ENCODE results near the gene FASTKD2. TPM values are rescaled to one million over a fixed set of nuclear protein-coding genes. Genes with fewer than 3 reads are reported as not detected.

Gene FASTKD2
- total RNA-seq (10 to 100 TPM; 25.0 to 28.3 TPM), polyA plus RNA-seq (ENCODE audit: insufficient read depth, low read depth, low replicate concordance) (15.5 TPM)
- long read RNA-seq, donor 1, transcript FASTKD2-201 (12 exons, 3,188 nt), result major isoform, 7 of 30 reads
- long read RNA-seq, donor 1, partial matches to known transcripts, result 20 of 30 reads
- long read RNA-seq, donor 1, other reads (novel, unspliced or antisense), result 0 of 30 reads
- long read RNA-seq, donor 2, partial matches to known transcripts, result 10 of 16 reads
- long read RNA-seq, donor 2, other reads (novel, unspliced or antisense), result 0 of 16 reads

DNA sequence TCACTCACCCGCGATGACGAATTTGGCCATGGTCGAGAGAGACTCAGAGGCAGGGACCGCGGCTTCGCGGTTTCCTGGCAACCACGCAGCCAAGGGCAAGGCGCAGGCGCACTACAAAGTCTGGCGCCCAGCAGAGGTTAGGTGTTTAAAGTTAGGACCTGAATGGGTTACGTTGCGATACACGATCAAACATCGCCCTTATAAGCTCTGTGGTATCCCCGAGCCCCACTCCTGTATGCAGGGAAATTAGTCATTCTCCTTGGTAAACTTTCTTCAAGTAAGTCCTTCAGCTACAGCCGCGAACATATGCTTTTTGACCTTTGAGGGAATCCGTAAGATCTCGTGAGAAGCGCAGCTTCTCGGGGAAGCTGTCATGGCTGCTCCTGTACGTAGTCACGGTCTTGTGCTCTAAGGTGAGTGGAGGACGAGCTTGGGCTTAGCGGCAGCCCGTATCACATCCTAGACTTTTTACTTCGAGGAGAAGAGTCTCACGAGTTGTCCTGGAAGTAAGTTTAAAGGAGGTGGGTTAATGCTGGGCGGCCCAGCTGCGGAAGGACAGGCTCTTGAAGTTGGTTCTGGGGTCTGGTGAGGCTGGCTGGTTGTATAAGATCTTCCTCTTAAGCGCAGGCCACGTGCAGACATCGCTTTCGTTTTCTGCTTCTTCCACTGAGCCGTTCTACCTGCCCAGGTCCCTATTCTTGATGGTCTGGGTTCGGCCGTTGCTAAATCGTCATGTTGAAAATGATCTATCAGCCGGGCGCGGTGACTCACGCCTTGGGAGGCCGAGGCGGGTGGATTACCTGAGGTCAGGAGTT lies at the start of gene FASTKD2, which contains the start of gene MDH1B:
FASTKD2 (plus strand) TSS at position 365 of the 815 bp plus-strand sequence. CDS start 1,088 bp downstream, outside the sequence.
MDH1B (minus strand) TSS at position 87 of the 815 bp plus-strand sequence; CDS start at position 30, 57 bp downstream.
- H3K9me3 ChIP-seq, result no peaks in the 10 kb centered on the region
- WGBS, 2 donors, result 0% methylated on average over 34 to 46 of the region's 46 CpGs
- H3K36me3 ChIP-seq (ENCODE audit: low read depth, missing control alignments), result no peaks in the 10 kb centered on the region
- TF ChIP-seq, protein P1, sequence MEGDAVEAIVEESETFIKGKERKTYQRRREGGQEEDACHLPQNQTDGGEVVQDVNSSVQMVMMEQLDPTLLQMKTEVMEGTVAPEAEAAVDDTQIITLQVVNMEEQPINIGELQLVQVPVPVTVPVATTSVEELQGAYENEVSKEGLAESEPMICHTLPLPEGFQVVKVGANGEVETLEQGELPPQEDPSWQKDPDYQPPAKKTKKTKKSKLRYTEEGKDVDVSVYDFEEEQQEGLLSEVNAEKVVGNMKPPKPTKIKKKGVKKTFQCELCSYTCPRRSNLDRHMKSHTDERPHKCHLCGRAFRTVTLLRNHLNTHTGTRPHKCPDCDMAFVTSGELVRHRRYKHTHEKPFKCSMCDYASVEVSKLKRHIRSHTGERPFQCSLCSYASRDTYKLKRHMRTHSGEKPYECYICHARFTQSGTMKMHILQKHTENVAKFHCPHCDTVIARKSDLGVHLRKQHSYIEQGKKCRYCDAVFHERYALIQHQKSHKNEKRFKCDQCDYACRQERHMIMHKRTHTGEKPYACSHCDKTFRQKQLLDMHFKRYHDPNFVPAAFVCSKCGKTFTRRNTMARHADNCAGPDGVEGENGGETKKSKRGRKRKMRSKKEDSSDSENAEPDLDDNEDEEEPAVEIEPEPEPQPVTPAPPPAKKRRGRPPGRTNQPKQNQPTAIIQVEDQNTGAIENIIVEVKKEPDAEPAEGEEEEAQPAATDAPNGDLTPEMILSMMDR (IDR thresholded peaks at IDR 0.05), result peak in 1 of 3 experiments; percentile 18
- TF ChIP-seq POLR2A (IDR thresholded peaks at IDR 0.05), result no peak
- peak; percentile 90 for DNase-seq
- intact Hi-C loops (cut with DNase I; ENCODE audit: low total_unique reads), result no loop called here
- H3K27me3 ChIP-seq, result no peaks in the 10 kb centered on the region
- peak within 1 kb of the TSS; percentile 90 to 91 for H3K27ac ChIP-seq
- H3K4me1 ChIP-seq, result peaks cover 11% of the 10 kb centered on the region
- peak within 1 kb of the TSS; percentile 83 to 95 for H3K4me3 ChIP-seq

DNA sequence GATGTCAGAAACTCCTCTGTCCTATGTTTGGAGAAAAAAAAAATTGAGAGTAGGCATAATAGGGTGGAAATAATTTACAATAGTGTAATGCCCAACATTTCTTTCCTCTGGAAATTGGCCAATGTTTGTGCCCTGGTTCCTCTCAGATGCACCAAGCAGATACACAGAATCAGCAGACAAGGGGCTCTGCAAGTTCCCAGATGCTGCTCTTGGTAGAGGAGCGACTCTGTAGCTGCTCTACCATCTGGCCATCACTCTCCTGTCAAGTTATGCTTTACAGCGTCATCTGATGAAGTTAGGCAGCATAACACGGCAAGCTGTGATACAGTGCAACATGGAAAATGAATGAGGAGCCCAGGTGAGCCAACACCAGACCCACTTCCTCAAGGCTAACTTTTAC lies 48.8 kb upstream of the FASTKD2 start:
- DNase-seq, result no peak
- H3K4me3 ChIP-seq, result no peak overlapping the region
- WGBS, 2 donors, result 79 to 97% methylated on average over 3 of the region's 3 CpGs
- no peaks in the 10 kb centered on the region for H3K4me1 ChIP-seq
- H3K36me3 ChIP-seq (ENCODE audit: low read depth, missing control alignments), result no peaks in the 10 kb centered on the region
- H3K27ac ChIP-seq, result no peak overlapping the region
- no peak for TF ChIP-seq POLR2A (IDR thresholded peaks at IDR 0.05)
- TF ChIP-seq, protein P1 (IDR thresholded peaks at IDR 0.05), result no peak
- intact Hi-C loops (cut with DNase I; ENCODE audit: low total_unique reads), result no loop called here
- H3K27me3 ChIP-seq, result no peaks in the 10 kb centered on the region
- no peaks in the 10 kb centered on the region for H3K9me3 ChIP-seq

DNA sequence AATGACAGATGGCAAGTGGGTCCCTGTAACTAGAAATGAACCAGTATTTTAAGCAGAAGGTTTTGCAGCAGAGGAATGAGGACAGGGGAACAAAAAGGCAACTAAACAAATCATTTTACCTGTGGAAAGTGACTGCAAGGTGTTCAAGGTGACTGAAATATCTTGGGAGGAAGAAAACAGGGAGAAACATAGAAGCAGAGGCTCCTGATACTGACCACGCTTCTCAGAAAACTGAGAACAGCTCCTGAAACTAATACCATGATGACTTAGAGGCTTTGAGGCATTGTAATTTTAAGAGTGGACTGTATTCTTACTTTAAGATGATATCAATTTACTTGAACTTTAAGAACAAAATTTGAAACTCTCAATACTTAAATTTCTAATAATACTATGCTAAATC lies 47.1 kb upstream of the FASTKD2 start, which contains the start of gene DYTN:
DYTN (minus strand) TSS at position 101 of the 400 bp plus-strand sequence. CDS start 117 bp downstream, outside the sequence.
- intact Hi-C loops (cut with DNase I; ENCODE audit: low total_unique reads), result no loop called here
- Histone ChIP-seq H3K4me1 (no peaks in the 10 kb centered on the region), H3K27me3 (no peaks in the 10 kb centered on the region), H3K9me3 (no peaks in the 10 kb centered on the region), H3K4me3 (no peak within 1 kb of the TSS), H3K36me3 (ENCODE audit: low read depth, missing control alignments) (no peaks in the 10 kb centered on the region), H3K27ac (no peak within 1 kb of the TSS)
- WGBS, 2 donors, result 83 to 92% methylated on average over 1 of the region's 1 CpG
- TF ChIP-seq POLR2A (IDR thresholded peaks at IDR 0.05), result no peak
- TF ChIP-seq, protein P1 (IDR thresholded peaks at IDR 0.05), result no peak
- no peak for DNase-seq

DNA sequence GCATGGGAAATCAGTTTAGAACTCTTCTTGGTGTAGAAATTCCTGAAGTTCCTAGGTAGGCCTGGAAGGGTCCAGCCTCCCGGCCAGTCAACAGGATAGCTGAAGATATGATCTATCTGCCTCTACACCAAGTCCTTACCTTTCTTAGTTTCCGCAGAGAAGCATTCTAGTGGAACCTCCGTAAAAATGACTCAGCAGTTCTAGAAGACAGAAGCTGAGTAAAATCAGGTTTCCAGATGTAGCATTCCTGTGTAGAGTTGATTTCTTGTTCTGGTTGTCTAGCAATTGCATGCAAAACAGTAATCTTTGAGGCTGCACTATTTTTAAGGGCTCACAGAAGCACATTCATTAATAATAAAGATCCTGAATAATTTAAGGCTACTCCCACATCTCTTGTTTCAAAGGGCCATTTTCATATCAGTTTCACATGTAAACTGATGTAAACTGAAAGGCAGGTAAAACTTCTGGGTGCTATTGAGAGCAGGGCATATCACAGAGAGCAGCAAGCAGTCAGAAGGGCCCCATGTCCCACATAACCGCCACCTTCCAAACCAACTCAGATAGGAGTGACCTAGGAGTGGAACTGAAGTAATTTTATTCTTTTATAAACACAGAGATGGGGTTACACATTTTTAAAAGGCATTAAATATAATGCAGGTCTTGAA lies 44.0 kb upstream of the FASTKD2 start:
- Histone ChIP-seq H3K36me3 (ENCODE audit: low read depth, missing control alignments) (no peaks in the 10 kb centered on the region), H3K27ac (no peak overlapping the region), H3K27me3 (no peaks in the 10 kb centered on the region), H3K9me3 (no peaks in the 10 kb centered on the region), H3K4me1 (no peaks in the 10 kb centered on the region), H3K4me3 (no peak overlapping the region)
- no peak for DNase-seq
- WGBS, 2 donors, result 77 to 86% methylated on average over 4 of the region's 4 CpGs
- intact Hi-C loops (cut with DNase I; ENCODE audit: low total_unique reads), result no loop called here
- TF ChIP-seq, protein P1 (IDR thresholded peaks at IDR 0.05), result no peak

Data from testis (tissue), 5 donors.